NCI-H526 (cell line): ENCODE measurements around the gene LRRC47.
A peak's percentile ranks its signal among the peaks of the same experiment; 100 is the strongest.

ENCODE experiments used
- DNase-seq, 2 experiments: peaks; one replicate each; lab custom pipeline; 2025; lab: John Stamatoyannopoulos, UW

The LRRC47 gene

GRCh38 chr1:3796215-3797061, at the start of gene LRRC47:
Gene LRRC47 (minus strand): TSS chr1:3796498. CDS start chr1:3796476, 22 bp downstream.
- DNase-seq = peak; percentile 72 to 94

GRCh38 chr1:3842912-3843311, 46.6 kb upstream of the LRRC47 start:
- no peak for DNase-seq

- no peak for DNase-seq
These were observed 45.2 kb upstream of the LRRC47 start for GRCh38 chr1:3841491-3841890.

GRCh38 chr1:3838788-3839187, 42.5 kb upstream of the LRRC47 start:
- DNase-seq = no peak

GRCh38 chr1:3837685-3838084, 41.4 kb upstream of the LRRC47 start:
- DNase-seq = no peak

GRCh38 chr1:3837200-3837599, 40.9 kb upstream of the LRRC47 start:
- no peak for DNase-seq

GRCh38 chr1:3836421-3836820, 40.1 kb upstream of the LRRC47 start:
- no peak for DNase-seq

- DNase-seq = no peak
These were observed 38.4 kb upstream of the LRRC47 start for GRCh38 chr1:3834701-3835100.

GRCh38 chr1:3831689-3832088, 35.4 kb upstream of the LRRC47 start:
- DNase-seq = no peak

- DNase-seq = no peak
These were observed 32.1 kb upstream of the LRRC47 start for GRCh38 chr1:3828391-3828790.

- DNase-seq = no peak
These were observed 31.6 kb upstream of the LRRC47 start for GRCh38 chr1:3827813-3828307.

GRCh38 chr1:3825356-3825755, 29.1 kb upstream of the LRRC47 start:
- DNase-seq = no peak

GRCh38 chr1:3824650-3825049, 28.4 kb upstream of the LRRC47 start:
- DNase-seq = no peak

GRCh38 chr1:3822421-3822820, 26.1 kb upstream of the LRRC47 start:
- DNase-seq = no peak

- no peak for DNase-seq
These were observed 25.6 kb upstream of the LRRC47 start for GRCh38 chr1:3821908-3822307.

GRCh38 chr1:3821447-3821846, 25.1 kb upstream of the LRRC47 start:
- peak; percentile 77 to 82 for DNase-seq

GRCh38 chr1:3821004-3821403, 24.7 kb upstream of the LRRC47 start:
- DNase-seq = peak; percentile 89 to 91

GRCh38 chr1:3820316-3820715, 24.0 kb upstream of the LRRC47 start:
- DNase-seq = no peak

- peak; percentile 23 to 39 for DNase-seq
These were observed 23.5 kb upstream of the LRRC47 start for GRCh38 chr1:3819771-3820200.

- DNase-seq = no peak
These were observed 21.7 kb upstream of the LRRC47 start for GRCh38 chr1:3817821-3818597.

GRCh38 chr1:3817138-3817740, 20.9 kb upstream of the LRRC47 start:
- no peak for DNase-seq

GRCh38 chr1:3816331-3817137, 20.2 kb upstream of the LRRC47 start:
- no peak for DNase-seq
